Stimulated activated CD4-positive, alpha-beta T cell treated with anti-CD3 and anti-CD28 coated beads, Interleukin-4, amount 100 ng/mL, for 4 hours (primary cell): Measurements from ENCODE around the gene GPX4.
A peak's percentile ranks its signal among the peaks of the same experiment; 100 is the strongest.

Source experiments
- DNase-seq, 2 experiments: peaks; one replicate each; pipeline ENCODE4 v3.0.0-alpha.2; 2020

The GPX4 gene

GRCh38 chr19:1068009-1069001 is 35.5 kb upstream of the GPX4 start:
- peak; percentile 55 to 58 for DNase-seq

GRCh38 chr19:1069009-1069779 is 34.6 kb upstream of the GPX4 start:
- DNase-seq = peak in 1 of 2 experiments; percentile 57

- no peak for DNase-seq
Observed at GRCh38 chr19:1070576-1070930, 33.2 kb upstream of the GPX4 start.

GRCh38 chr19:1070931-1071791 is 32.6 kb upstream of the GPX4 start:
- no peak for DNase-seq

- DNase-seq = no peak
Observed at GRCh38 chr19:1072371-1073015, 31.3 kb upstream of the GPX4 start.

GRCh38 chr19:1073063-1073955 is 30.5 kb upstream of the GPX4 start:
- DNase-seq = no peak

- no peak for DNase-seq
Observed at GRCh38 chr19:1073956-1074517, 29.8 kb upstream of the GPX4 start.

- peak; percentile 88 to 89 for DNase-seq
Observed at GRCh38 chr19:1074544-1075283, 29.1 kb upstream of the GPX4 start.

GRCh38 chr19:1076046-1076386 is 27.8 kb upstream of the GPX4 start:
- DNase-seq = no peak

- peak; percentile 84 to 95 for DNase-seq
Observed at GRCh38 chr19:1076951-1077350, 26.8 kb upstream of the GPX4 start.

GRCh38 chr19:1079566-1080111 is 24.2 kb upstream of the GPX4 start:
- peak; percentile 49 to 72 for DNase-seq

- DNase-seq = no peak
Observed at GRCh38 chr19:1080360-1081161, 23.2 kb upstream of the GPX4 start.

GRCh38 chr19:1081301-1082164 is 22.3 kb upstream of the GPX4 start:
- DNase-seq = no peak

GRCh38 chr19:1082165-1082927 is 21.4 kb upstream of the GPX4 start:
- peak; percentile 67 to 72 for DNase-seq

- DNase-seq = no peak
Observed at GRCh38 chr19:1082928-1083816, 20.6 kb upstream of the GPX4 start.
